WTC11 (cell line): Measurements from ENCODE around the gene RAB3IL1. TPM values are rescaled to one million over a fixed set of nuclear protein-coding genes. Genes with fewer than 3 reads are reported as not detected.

ENCODE experiments used
- ATAC-seq: fragments of 200-7000 bp; cut with Tn5 transposase; 2 replicates; pipeline ENCODE4 v1.10.0; 2021; ENCODE audit warnings: mild to moderate bottlenecking, moderate library complexity
- CTCF ChIA-PET: fragments of 300-600 bp; sonication (Branson Sonifier 250); formaldehyde crosslinking; loops from one replicate; lab custom pipeline; 2021; ENCODE audit warnings: antibody characterized with exemption; lab: Charles Lee
- POLR2A ChIA-PET: fragments of 350-600 bp; sonication (Branson Sonifier 250); formaldehyde crosslinking; loops from one replicate; lab custom pipeline; 2021; ENCODE audit warnings: antibody characterized with exemption; lab: Charles Lee
- DNase-seq: peaks from one replicate; pipeline ENCODE4 v3.0.0; 2021; ENCODE audit warnings: low spot score
- H3K27ac Mint-ChIP-seq: 2 replicates; pipeline ENCODE4 v1.8.0; 2021; ENCODE audit warnings: mixed read lengths
- H3K27me3 Mint-ChIP-seq: 2 replicates; pipeline ENCODE4 v1.8.0; 2021; ENCODE audit warnings: low read depth, mild to moderate bottlenecking, moderate library complexity, mixed read lengths
- H3K36me3 Mint-ChIP-seq: 2 replicates; pipeline ENCODE4 v1.8.0; 2021; ENCODE audit warnings: mixed read lengths
- H3K4me1 Mint-ChIP-seq: 2 replicates; pipeline ENCODE4 v1.8.0; 2022; ENCODE audit warnings: mixed read lengths
- H3K4me3 Mint-ChIP-seq: 2 replicates; pipeline ENCODE4 v1.8.0; 2021; ENCODE audit warnings: mild to moderate bottlenecking, moderate library complexity, mixed read lengths
- H3K9me3 Mint-ChIP-seq: 2 replicates; pipeline ENCODE4 v1.8.0; 2021; ENCODE audit warnings: mixed read lengths
- AR ChIP-seq: fragments of 250-450 bp; sonication (Bioruptor Pico); IDR thresholded peaks from 2 replicates; pipeline ENCODE4 v1.9.0; 2021; ENCODE audit warnings: mild to moderate bottlenecking
- ATF3 ChIP-seq: sonication (generic); formaldehyde crosslinking; conservative IDR thresholded peaks from 2 replicates; pipeline ENCODE4 v1.8.1; 2022; ENCODE audit warnings: mild to moderate bottlenecking, missing genetic modification reagents
- CREM ChIP-seq: sonication (generic); formaldehyde crosslinking; IDR thresholded peaks from 2 replicates; pipeline ENCODE4 v1.8.1; 2022; ENCODE audit warnings: mild to moderate bottlenecking, missing genetic modification reagents, moderate library complexity
- ELF4 ChIP-seq: sonication (generic); formaldehyde crosslinking; IDR thresholded peaks from 2 replicates; pipeline ENCODE4 v1.8.1; 2022; ENCODE audit warnings: low read depth, mild to moderate bottlenecking, moderate library complexity, missing genetic modification reagents
- FOXJ3 ChIP-seq: sonication (generic); formaldehyde crosslinking; IDR thresholded peaks from 2 replicates; pipeline ENCODE4 v1.9.0; 2021; ENCODE audit warnings: missing genetic modification reagents, mild to moderate bottlenecking, borderline replicate concordance
- GTF2I ChIP-seq: fragments of 250-450 bp; sonication (Bioruptor Pico); conservative IDR thresholded peaks from 2 replicates; pipeline ENCODE4 v1.4.0; 2021; ENCODE audit warnings: mild to moderate bottlenecking
- KAT7 ChIP-seq: sonication (generic); formaldehyde crosslinking; IDR thresholded peaks from 2 replicates; pipeline ENCODE4 v1.8.1; 2023; ENCODE audit warnings: missing genetic modification reagents, mild to moderate bottlenecking, borderline replicate concordance
- MAX ChIP-seq: sonication (generic); formaldehyde crosslinking; IDR thresholded peaks from 2 replicates; pipeline ENCODE4 v1.8.0; 2022; ENCODE audit warnings: mild to moderate bottlenecking, missing genetic modification reagents
- NR1H2 ChIP-seq: sonication (generic); formaldehyde crosslinking; IDR thresholded peaks from 2 replicates; pipeline ENCODE4 v1.9.0; 2021; ENCODE audit warnings: mild to moderate bottlenecking, moderate library complexity, missing genetic modification reagents
- NR3C1 ChIP-seq: sonication (generic); formaldehyde crosslinking; conservative IDR thresholded peaks from 2 replicates; pipeline ENCODE4 v1.8.1; 2023; ENCODE audit warnings: low read depth, mild to moderate bottlenecking, missing genetic modification reagents
- PRDM15 ChIP-seq: sonication (generic); formaldehyde crosslinking; IDR thresholded peaks from 2 replicates; pipeline ENCODE4 v1.8.0; 2022; ENCODE audit warnings: missing genetic modification reagents
- PREB ChIP-seq: sonication (generic); formaldehyde crosslinking; IDR thresholded peaks from 2 replicates; pipeline ENCODE4 v1.8.1; 2022; ENCODE audit warnings: mild to moderate bottlenecking, missing genetic modification reagents, moderate library complexity, borderline replicate concordance
- PRRX2 ChIP-seq: fragments of 250-450 bp; sonication (Bioruptor Pico); IDR thresholded peaks from 2 replicates; pipeline ENCODE4 v1.8.0; 2021; ENCODE audit warnings: mild to moderate bottlenecking
- SMAD4 ChIP-seq: sonication (generic); formaldehyde crosslinking; IDR thresholded peaks from 2 replicates; pipeline ENCODE4 v1.8.0; 2022; ENCODE audit warnings: mild to moderate bottlenecking, missing genetic modification reagents
- TCF7 ChIP-seq: sonication (generic); formaldehyde crosslinking; IDR thresholded peaks from 2 replicates; pipeline ENCODE4 v1.8.0; 2022; ENCODE audit warnings: mild to moderate bottlenecking, low read depth, missing genetic modification reagents, moderate library complexity
- TEAD1 ChIP-seq: sonication (generic); formaldehyde crosslinking; IDR thresholded peaks from 2 replicates; pipeline ENCODE4 v1.8.0; 2022; ENCODE audit warnings: mild to moderate bottlenecking, missing genetic modification reagents
- TP53 ChIP-seq: sonication (generic); formaldehyde crosslinking; IDR thresholded peaks from 2 replicates; pipeline ENCODE4 v1.8.1; 2023; ENCODE audit warnings: mild to moderate bottlenecking, missing genetic modification reagents
- USF1 ChIP-seq: sonication (generic); formaldehyde crosslinking; IDR thresholded peaks from 2 replicates; pipeline ENCODE4 v1.8.0; 2022; ENCODE audit warnings: mild to moderate bottlenecking, missing genetic modification reagents
- ZNF532 ChIP-seq: fragments of 250-450 bp; sonication (Bioruptor Pico); IDR thresholded peaks from 2 replicates; pipeline ENCODE4 v1.9.0; 2021; ENCODE audit warnings: mild to moderate bottlenecking, borderline replicate concordance
- ZSCAN18 ChIP-seq: fragments of 250-450 bp; sonication (Bioruptor Pico); IDR thresholded peaks from 2 replicates; pipeline ENCODE4 v2.1.2; 2022; ENCODE audit warnings: mild to moderate bottlenecking, moderate library complexity
- total RNA-seq: library from RNA; stranded (reverse); gene quantifications from 3 replicates; pipeline ENCODE4 v1.2.3, GENCODE V29; 2021

RAB3IL1 gene
- total RNA-seq, 1 experiment from 2014 or later: 7.2 TPM

GRCh38 chr11:61940466-61940865 is 23.1 kb upstream of the RAB3IL1 start:
- peaks cover 9% of the 10 kb centered on the region for H3K27me3 Mint-ChIP-seq
- TF ChIP-seq KAT7 (CRISPR knock-in tag) (no peak), ZSCAN18 (CRISPR knock-in tag) (no peak), USF1 (CRISPR knock-in tag) (no peak), SMAD4 (CRISPR knock-in tag) (no peak), FOXJ3 (CRISPR knock-in tag) (no peak), PRRX2 (CRISPR knock-in tag) (no peak), ELF4 (CRISPR knock-in tag) (no peak), AR (CRISPR knock-in tag) (no peak), ZNF532 (no peak), TEAD1 (CRISPR knock-in tag) (no peak)
- ATAC-seq (no peak), DNase-seq (no peak)
- POLR2A ChIA-PET: interaction anchor here (0.6 kb wide), 1 partner anchor 69 kb away, joined by 3 read pairs; no protein-coding TSS in a partner anchor
- CTCF ChIA-PET: interaction anchor here (1.0 to 4.0 kb wide), 2 partner anchors 16 to 42 kb away, joined by 3 to 30 read pairs; no protein-coding TSS in a partner anchor
- no peaks in the 10 kb centered on the region for H3K4me1 Mint-ChIP-seq
- no peak overlapping the region for H3K4me3 Mint-ChIP-seq
- H3K36me3 Mint-ChIP-seq: 0 out of 2 replicates have a peak, but pooled peaks cover 2% of the 10 kb centered on the region
- peaks cover 17% of the 10 kb centered on the region for H3K9me3 Mint-ChIP-seq
- no peak overlapping the region for H3K27ac Mint-ChIP-seq

- Mint-ChIP-seq H3K4me1 (no peaks in the 10 kb centered on the region), H3K27ac (no peak overlapping the region), H3K27me3 (peaks cover 7% of the 10 kb centered on the region), H3K9me3 (peaks cover 32% of the 10 kb centered on the region), H3K4me3 (no peak overlapping the region), H3K36me3 (peaks cover 8% of the 10 kb centered on the region; the same call in 1 of the 2 replicates)
- CTCF ChIA-PET: interaction anchor here (1.2 to 1.4 kb wide), 2 partner anchors 37 kb away, joined by 4 read pairs; no protein-coding TSS in a partner anchor
- ATAC-seq: no peak
- no peak for DNase-seq
- POLR2A ChIA-PET: no interaction called here
- TF ChIP-seq NR3C1 (CRISPR knock-in tag): no peak
- no peak for TF ChIP-seq GTF2I
- no peak for TF ChIP-seq MAX
- no peak for TF ChIP-seq PRDM15 (CRISPR knock-in tag)
- TF ChIP-seq ATF3: no peak
- no peak for TF ChIP-seq TCF7
- no peak for TF ChIP-seq CREM (CRISPR knock-in tag)
- TF ChIP-seq NR1H2: no peak
- no peak for TF ChIP-seq PREB (CRISPR knock-in tag)
- no peak for TF ChIP-seq ELF4 (CRISPR knock-in tag)
- TF ChIP-seq TP53: no peak
Measured at GRCh38 chr11:61935861-61936260, 18.5 kb upstream of the RAB3IL1 start.
